VCaP (cell line): ENCODE data around the gene SPDYE2.
"Not testable (repeated sequence)": the region's sequence is repeated elsewhere in the genome, so short reads cannot be mapped to it uniquely, and the experiment has no call there.

ENCODE experiments used
- H3K27ac ChIP-seq: fragments of 450-650 bp; 2 replicates; pipeline ENCODE4 v1.5.1; 2017

Gene SPDYE2

GRCh38 chr7:102604431-102605145 is 53.6 kb downstream of the SPDYE2 start:
- H3K27ac ChIP-seq, result not testable (repeated sequence)

DNA sequence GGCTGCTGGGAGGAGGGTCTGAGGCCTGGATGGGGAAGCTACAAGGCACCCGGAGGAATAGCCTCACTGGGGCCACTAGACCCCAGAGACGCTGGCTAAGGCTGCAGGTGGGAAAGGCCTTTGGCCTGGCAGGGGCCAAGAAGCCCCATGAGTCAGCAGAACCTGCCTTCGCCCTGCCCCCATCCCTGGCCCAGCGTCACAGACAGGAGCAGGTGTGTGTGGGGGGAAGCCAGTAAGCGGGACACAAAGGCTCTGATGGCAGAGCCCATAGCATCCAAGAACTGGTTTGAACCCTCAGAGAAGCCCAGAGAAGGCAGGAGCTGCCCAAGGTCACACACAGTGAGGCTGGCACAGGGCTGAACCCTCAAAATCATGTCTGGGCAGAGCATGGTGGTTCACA is 55.8 kb downstream of the SPDYE2 start:
- H3K27ac ChIP-seq, result not testable (repeated sequence)

- not testable (repeated sequence) for H3K27ac ChIP-seq
These were observed 58.7 kb downstream of the SPDYE2 start for GRCh38 chr7:102609734-102610133.

DNA sequence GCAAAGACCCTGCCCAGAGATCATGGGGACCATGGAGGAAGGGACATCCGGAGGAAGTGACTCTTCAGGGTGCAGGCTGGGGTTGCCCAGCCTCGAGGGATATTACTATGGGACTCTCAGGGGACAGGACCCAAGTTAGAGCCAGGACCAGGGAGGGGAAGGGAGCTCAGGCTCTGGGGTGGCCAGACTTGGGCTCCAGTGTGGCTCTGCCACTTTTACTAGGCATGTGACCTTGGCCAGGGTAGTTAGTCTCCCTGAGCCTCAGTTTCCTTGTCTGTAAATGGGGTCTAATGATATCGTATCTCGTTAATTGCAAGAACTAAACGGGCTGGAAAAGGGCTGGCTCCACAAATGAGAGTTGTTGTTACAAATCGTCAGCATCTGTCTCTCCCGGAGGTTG is 59.4 kb downstream of the SPDYE2 start:
- not testable (repeated sequence) for H3K27ac ChIP-seq

DNA sequence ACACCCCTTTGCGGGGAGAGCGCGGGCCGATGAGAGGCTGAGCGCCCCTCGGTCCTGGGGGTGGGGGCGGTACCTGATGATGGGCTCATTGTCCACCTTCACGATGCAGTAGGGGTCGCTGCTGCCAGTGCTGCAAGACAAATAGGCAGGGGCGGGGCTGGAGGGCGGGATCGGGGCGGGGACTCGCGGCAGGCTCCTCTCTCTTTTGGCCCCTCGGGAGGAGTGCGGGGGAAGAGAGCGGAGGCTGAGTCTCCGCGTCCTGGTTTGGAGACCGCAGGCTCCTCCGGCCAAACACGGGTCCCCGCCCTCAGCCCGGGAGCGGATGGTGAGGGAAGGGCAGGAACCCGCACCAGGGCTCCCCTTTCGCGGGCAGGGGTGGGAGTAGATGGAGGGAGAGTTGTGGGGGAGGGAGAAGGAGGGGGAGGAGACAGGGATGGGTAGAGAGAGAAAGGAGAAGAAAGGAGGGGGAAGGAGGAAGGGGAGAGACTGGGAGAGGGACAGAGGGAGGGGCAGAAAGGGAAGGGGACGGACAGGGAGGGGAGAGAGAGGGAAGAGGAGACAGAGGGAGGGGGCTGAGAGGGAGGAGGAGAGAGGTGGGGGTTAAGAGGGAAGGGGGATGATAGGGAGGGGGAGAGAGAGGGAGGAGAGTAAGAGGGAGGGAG is 60.1 kb downstream of the SPDYE2 start:
- not testable (repeated sequence) for H3K27ac ChIP-seq

DNA sequence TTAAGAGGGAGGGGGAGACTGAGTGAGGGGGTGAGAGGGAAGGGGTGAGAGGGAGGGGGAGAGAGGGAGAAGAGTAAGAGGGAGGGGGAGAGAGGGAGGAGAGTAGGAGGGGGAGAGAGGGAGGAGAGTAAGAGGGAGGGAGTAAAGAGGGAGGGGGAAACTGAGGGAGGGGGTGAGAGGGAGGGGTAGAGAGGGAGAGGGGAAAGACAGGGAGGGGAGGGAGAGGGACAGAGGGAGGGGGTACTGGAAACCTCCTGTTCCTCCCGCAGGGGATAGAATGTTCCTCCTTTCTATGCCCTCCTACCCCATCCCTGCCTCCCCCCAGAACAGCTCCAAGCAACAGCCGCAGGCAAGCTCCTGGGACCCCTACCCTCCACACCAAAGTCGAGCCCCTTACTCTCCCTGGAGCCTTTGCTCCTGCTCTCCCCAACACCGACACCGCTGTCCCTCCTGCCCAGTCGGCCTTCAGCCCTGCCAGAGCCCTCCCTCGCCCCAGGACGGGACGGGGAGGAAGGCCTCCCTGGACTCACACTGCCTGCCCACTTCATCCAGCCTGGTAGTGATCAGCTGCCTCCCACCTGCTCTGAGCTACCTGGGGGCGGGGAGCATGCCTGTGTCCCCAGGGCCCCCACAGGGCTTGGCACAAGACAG is 60.8 kb downstream of the SPDYE2 start:
- H3K27ac ChIP-seq, result not testable (repeated sequence)
